Measurements from ENCODE around the gene MACROD1. TPM values are rescaled to one million over a fixed set of nuclear protein-coding genes. Genes with fewer than 3 reads are reported as not detected.

Gene MACROD1
- total RNA-seq, 2 donors from 2014 or later = 50.7 to 59.0 TPM

- Histone ChIP-seq H3K36me3 (no peaks in the 10 kb centered on the region), H3K4me1 (peaks cover 0 to 37% of the 10 kb centered on the region in 2 donors), H3K27ac (no peak overlapping the region), H3K9me3 (no peaks in the 10 kb centered on the region), H3K27me3 (no peaks in the 10 kb centered on the region), H3K4me3 (no peak overlapping the region)
- DNase-seq (ENCODE audit: low spot score) = no peak
- TF ChIP-seq CTCF (IDR thresholded peaks at IDR 0.05) = no peak
Observed at GRCh38 chr11:64085906-64086257, 80.0 kb downstream of the MACROD1 start.

GRCh38 chr11:64084951-64085710, 80.8 kb downstream of the MACROD1 start:
- Histone ChIP-seq H3K36me3 (no peaks in the 10 kb centered on the region), H3K4me1 (peaks cover 0 to 35% of the 10 kb centered on the region in 2 donors)
- no peak for TF ChIP-seq CTCF (IDR thresholded peaks at IDR 0.05)

GRCh38 chr11:64084146-64084950, 81.6 kb downstream of the MACROD1 start:
- DNase-seq (ENCODE audit: low spot score) = no peak
- no peak overlapping the region for H3K4me3 ChIP-seq
- no peaks in the 10 kb centered on the region for H3K27me3 ChIP-seq
- H3K27ac ChIP-seq = no peak overlapping the region
- no peak for TF ChIP-seq CTCF (IDR thresholded peaks at IDR 0.05)
- H3K9me3 ChIP-seq = no peaks in the 10 kb centered on the region
- H3K36me3 ChIP-seq = no peaks in the 10 kb centered on the region
- peaks cover 0 to 27% of the 10 kb centered on the region in 2 donors for H3K4me1 ChIP-seq

More at GRCh38 chr11:64084951-64085710, 80.8 kb downstream of the MACROD1 start:
- Histone ChIP-seq H3K27ac (no peak overlapping the region), H3K4me3 (no peak overlapping the region), H3K9me3 (no peaks in the 10 kb centered on the region), H3K27me3 (no peaks in the 10 kb centered on the region)
- DNase-seq (ENCODE audit: low spot score) = no peak

GRCh38 chr11:64083398-64084080, 82.4 kb downstream of the MACROD1 start:
- DNase-seq (ENCODE audit: low spot score) = no peak
- Histone ChIP-seq H3K27ac (no peak overlapping the region), H3K36me3 (no peaks in the 10 kb centered on the region), H3K27me3 (no peaks in the 10 kb centered on the region), H3K9me3 (no peaks in the 10 kb centered on the region), H3K4me3 (no peak overlapping the region), H3K4me1 (peaks cover 0 to 31% of the 10 kb centered on the region in 2 donors)
- TF ChIP-seq CTCF (IDR thresholded peaks at IDR 0.05) = no peak

- Histone ChIP-seq H3K27ac (no peak overlapping the region), H3K4me3 (no peak overlapping the region), H3K36me3 (no peaks in the 10 kb centered on the region), H3K27me3 (no peaks in the 10 kb centered on the region), H3K9me3 (no peaks in the 10 kb centered on the region), H3K4me1 (peaks cover 0 to 47% of the 10 kb centered on the region in 2 donors)
- TF ChIP-seq CTCF (IDR thresholded peaks at IDR 0.05) = no peak
- no peak for DNase-seq (ENCODE audit: low spot score)
Observed at GRCh38 chr11:64081745-64082442, 84.0 kb downstream of the MACROD1 start.
